Stimulated activated naive B cell treated with anti-CD40 and anti-IgM and Interleukin-4, amounts not matched to agents 10 μg/mL and 1 μg/mL and 100 μg/mL, for 72 hours (primary cell): ENCODE data around the gene CD33.

Source experiments
- ATAC-seq, 2 donors: fragments of 150-1000 bp; cut with Tn5 transposase; replicated peaks; 2 replicates each; pipeline ENCODE4 v1.10.0; 2021; ENCODE audit warnings: moderate library complexity in 1 of 2
- DNase-seq: peaks from one replicate; pipeline ENCODE4 v3.0.0; 2021
- H3K27ac Mint-ChIP-seq: one replicate; pipeline ENCODE4 v1.8.0; 2022; ENCODE audit warnings: mild to moderate bottlenecking, mixed read lengths
- H3K27me3 Mint-ChIP-seq, 2 donors: one replicate each; pipeline ENCODE4 v1.8.0; 2022; ENCODE audit warnings: mixed read lengths in 2 of 2
- H3K36me3 Mint-ChIP-seq, 2 donors: one replicate each; pipeline ENCODE4 v1.8.0; 2022; ENCODE audit warnings: mixed read lengths in 2 of 2, mild to moderate bottlenecking in 1 of 2
- H3K4me1 Mint-ChIP-seq, 2 donors: one replicate each; pipeline ENCODE4 v1.8.0; 2022; ENCODE audit warnings: mixed read lengths in 2 of 2, mild to moderate bottlenecking in 1 of 2
- H3K4me3 Mint-ChIP-seq, 2 donors: one replicate each; pipeline ENCODE4 v1.8.0; 2022; ENCODE audit warnings: mild to moderate bottlenecking in 2 of 2, mixed read lengths in 2 of 2, moderate library complexity in 1 of 2
- H3K9me3 Mint-ChIP-seq, 2 donors: one replicate each; pipeline ENCODE4 v1.8.0; 2022; ENCODE audit warnings: mixed read lengths in 2 of 2, mild to moderate bottlenecking in 1 of 2

The CD33 gene

GRCh38 chr19:51258165-51259160, 33.6 kb downstream of the CD33 start:
- Mint-ChIP-seq H3K4me3 (no peak overlapping the region), H3K27me3 (peaks cover 5 to 25% of the 10 kb centered on the region in 2 donors), H3K4me1 (peaks cover 5 to 19% of the 10 kb centered on the region in 2 donors), H3K27ac (no peak overlapping the region), H3K9me3 (no peaks in the 10 kb centered on the region), H3K36me3 (no peaks in the 10 kb centered on the region)
- DNase-seq (no peak), ATAC-seq (peak; percentile 65 to 71)

GRCh38 chr19:51259348-51260245, 34.7 kb downstream of the CD33 start:
- Mint-ChIP-seq H3K4me1 (peaks cover 7 to 19% of the 10 kb centered on the region in 2 donors), H3K4me3 (no peak overlapping the region), H3K9me3 (no peaks in the 10 kb centered on the region), H3K27me3 (peaks cover 9 to 28% of the 10 kb centered on the region in 2 donors), H3K36me3 (no peaks in the 10 kb centered on the region), H3K27ac (no peak overlapping the region)
- DNase-seq (no peak), ATAC-seq (peak; percentile 46 to 53)

- Mint-ChIP-seq H3K27me3 (peaks cover 20 to 25% of the 10 kb centered on the region in 2 donors), H3K9me3 (no peaks in the 10 kb centered on the region), H3K36me3 (no peaks in the 10 kb centered on the region), H3K4me1 (peaks cover under 1 to 1% of the 10 kb centered on the region in 2 donors), H3K27ac (no peak overlapping the region), H3K4me3 (no peak overlapping the region)
- ATAC-seq (peak; percentile 45 to 61), DNase-seq (no peak)
Observed at GRCh38 chr19:51263808-51264207, 38.9 kb downstream of the CD33 start.

GRCh38 chr19:51271067-51271466, 46.2 kb downstream of the CD33 start:
- no peak overlapping the region for H3K27ac Mint-ChIP-seq
- ATAC-seq = peak in 1 of 2 donors; percentile 36
- H3K9me3 Mint-ChIP-seq = no peaks in the 10 kb centered on the region
- H3K4me3 Mint-ChIP-seq = no peak overlapping the region
- no peak for DNase-seq
- H3K27me3 Mint-ChIP-seq = peaks cover 24 to 26% of the 10 kb centered on the region in 2 donors
- peaks cover 2 to 9% of the 10 kb centered on the region in 2 donors for H3K4me1 Mint-ChIP-seq
- no peaks in the 10 kb centered on the region for H3K36me3 Mint-ChIP-seq

GRCh38 chr19:51272183-51272810, 47.4 kb downstream of the CD33 start:
- H3K4me1 Mint-ChIP-seq = peaks cover 2 to 9% of the 10 kb centered on the region in 2 donors
- DNase-seq (no peak), ATAC-seq (no peak)
- H3K9me3 Mint-ChIP-seq = no peaks in the 10 kb centered on the region
- no peaks in the 10 kb centered on the region for H3K36me3 Mint-ChIP-seq
- no peak overlapping the region for H3K4me3 Mint-ChIP-seq
- peaks cover 24 to 29% of the 10 kb centered on the region in 2 donors for H3K27me3 Mint-ChIP-seq
- no peak overlapping the region for H3K27ac Mint-ChIP-seq

GRCh38 chr19:51274049-51274770, 49.3 kb downstream of the CD33 start:
- ATAC-seq (no peak), DNase-seq (no peak)
- Mint-ChIP-seq H3K36me3 (no peaks in the 10 kb centered on the region), H3K27me3 (peaks cover 40 to 46% of the 10 kb centered on the region in 2 donors), H3K9me3 (peaks cover 0 to 2% of the 10 kb centered on the region in 2 donors), H3K27ac (no peak overlapping the region), H3K4me1 (peaks cover 4 to 9% of the 10 kb centered on the region in 2 donors), H3K4me3 (no peak overlapping the region)

GRCh38 chr19:51277112-51277511, 52.2 kb downstream of the CD33 start:
- DNase-seq (no peak), ATAC-seq (no peak)
- Mint-ChIP-seq H3K36me3 (no peaks in the 10 kb centered on the region), H3K9me3 (peaks cover 5 to 7% of the 10 kb centered on the region in 2 donors), H3K27ac (no peak overlapping the region), H3K4me3 (no peak overlapping the region), H3K4me1 (peaks cover 4 to 5% of the 10 kb centered on the region in 2 donors), H3K27me3 (peaks cover 36% of the 10 kb centered on the region in 2 donors)

GRCh38 chr19:51282335-51282734, 57.5 kb downstream of the CD33 start:
- no peak for DNase-seq
- Mint-ChIP-seq H3K27me3 (peaks cover 26 to 29% of the 10 kb centered on the region in 2 donors), H3K36me3 (no peaks in the 10 kb centered on the region), H3K9me3 (peaks cover 5 to 7% of the 10 kb centered on the region in 2 donors), H3K4me3 (no peak overlapping the region), H3K4me1 (peaks cover 0 to 2% of the 10 kb centered on the region in 2 donors), H3K27ac (no peak overlapping the region)
- ATAC-seq = no peak

- no peak overlapping the region for H3K4me3 Mint-ChIP-seq
- no peaks in the 10 kb centered on the region for H3K4me1 Mint-ChIP-seq
- no peaks in the 10 kb centered on the region for H3K36me3 Mint-ChIP-seq
- no peak overlapping the region for H3K27ac Mint-ChIP-seq
- DNase-seq (no peak), ATAC-seq (no peak)
- H3K27me3 Mint-ChIP-seq = peaks cover 7 to 9% of the 10 kb centered on the region in 2 donors
- H3K9me3 Mint-ChIP-seq = peaks cover 0 to 5% of the 10 kb centered on the region in 2 donors
Observed at GRCh38 chr19:51285682-51286081, 60.8 kb downstream of the CD33 start.
